K562 (cell line): ENCODE results near the gene NGRN.
"Not testable (repeated sequence)": the region's sequence is repeated elsewhere in the genome, so short reads cannot be mapped to it uniquely, and the experiment has no call there.

Experiments used
- CEBPZ ChIP-seq: fragments of 150-350 bp; IDR thresholded peaks from 2 replicates; pipeline ENCODE4 v1.6.1; 2014; ENCODE audit warnings: low read depth, mild to moderate bottlenecking, low read length, borderline replicate concordance
- CHD1 ChIP-seq: fragments of 200-600 bp; sonication (generic); IDR thresholded peaks from one replicate; pipeline ENCODE4 v1.6.1; 2012; ENCODE audit warnings: mild to moderate bottlenecking, moderate library complexity, low read length, inconsistent platforms
- CTCF ChIP-seq, 3 experiments: IDR thresholded peaks in 2 of 3; conservative IDR thresholded peaks in 1 of 3; 2 replicates each; pipeline ENCODE4 v1.5.1; 2011 to 2012; ENCODE audit warnings: low read length in 3 of 3, mild to moderate bottlenecking in 3 of 3, control low read depth in 2 of 3, improper control_type of control experiment in 1 of 3, inconsistent platforms in 1 of 3, low read depth in 1 of 3, mixed read lengths in 1 of 3, moderate library complexity in 1 of 3; ENCODE audit not compliant: insufficient read depth in 2 of 3
- CTCFL ChIP-seq: IDR thresholded peaks from 2 replicates; pipeline ENCODE4 v1.6.1; 2011; ENCODE audit warnings: borderline replicate concordance, low read depth, mild to moderate bottlenecking, moderate library complexity, low read length; ENCODE audit not compliant: insufficient read depth, poor library complexity, severe bottlenecking
- ELK1 ChIP-seq: sonication (generic); formaldehyde crosslinking; IDR thresholded peaks from 2 replicates; pipeline ENCODE4 v1.8.1; 2022; ENCODE audit warnings: missing genetic modification reagents
- FOSL1 ChIP-seq: fragments of 200-800 bp; sonication (Bioruptor generic); conservative IDR thresholded peaks from 2 replicates; pipeline ENCODE4 v1.6.1; 2016; ENCODE audit warnings: missing genetic modification characterization, missing compliant biosample characterization
- HMG20B ChIP-seq: fragments of 250-450 bp; sonication (Bioruptor Pico); IDR thresholded peaks from 2 replicates; pipeline ENCODE4 v1.5.0; 2021; ENCODE audit warnings: mild to moderate bottlenecking
- JUNB ChIP-seq: fragments of 450-650 bp; formaldehyde crosslinking; conservative IDR thresholded peaks from 2 replicates; pipeline ENCODE4 v1.4.0; 2020; ENCODE audit warnings: mild to moderate bottlenecking
- JUND ChIP-seq, 2 experiments: IDR thresholded peaks; 2 replicates in 1 of 2; 3 replicates in 1 of 2; pipeline ENCODE4 v1.6.1; 2011; ENCODE audit warnings: borderline replicate concordance in 2 of 2, low read depth in 2 of 2, low read length in 2 of 2, improper control_type of control experiment in 1 of 2, missing biosample characterization in 1 of 2, missing genetic modification characterization in 1 of 2, missing genetic modification reagents in 1 of 2
- POLR2AphosphoS5 ChIP-seq: IDR thresholded peaks from 2 replicates; pipeline ENCODE4 v1.6.1; 2011; ENCODE audit warnings: mild to moderate bottlenecking, low read depth, low read length, moderate library complexity; ENCODE audit not compliant: control insufficient read depth, insufficient read depth
- RAD21 ChIP-seq, 2 experiments: fragments of 250-450 bp in 1 of 2; fragments of 450-650 bp in 1 of 2; sonication (Bioruptor Pico) in 1 of 2; formaldehyde crosslinking in 1 of 2; IDR thresholded peaks in 1 of 2; conservative IDR thresholded peaks in 1 of 2; 2 replicates each; pipeline versions ENCODE4 v1.4.0 to v1.8.0; 2020 to 2022; ENCODE audit warnings: mild to moderate bottlenecking in 2 of 2, moderate library complexity in 1 of 2
- TCF7 ChIP-seq: sonication (generic); IDR thresholded peaks from 2 replicates; pipeline ENCODE4 v1.6.1; 2016; ENCODE audit warnings: antibody characterized with exemption, borderline replicate concordance
- ZNF584 ChIP-seq: fragments of 200-800 bp; sonication (Bioruptor generic); IDR thresholded peaks from 2 replicates; pipeline ENCODE4 v1.6.1; 2016; ENCODE audit warnings: low read depth, mild to moderate bottlenecking, missing genetic modification characterization, missing compliant biosample characterization
- ZNF639 ChIP-seq, 2 experiments: fragments of 200-800 bp in 1 of 2; sonication (Bioruptor generic) in 1 of 2; sonication (generic) in 1 of 2; formaldehyde crosslinking in 1 of 2; IDR thresholded peaks in 1 of 2; conservative IDR thresholded peaks in 1 of 2; 2 replicates each; pipeline versions ENCODE4 v1.5.0 to v1.6.1; 2016 to 2020; ENCODE audit warnings: missing compliant biosample characterization in 1 of 2, missing genetic modification characterization in 1 of 2, missing genetic modification reagents in 1 of 2

GRCh38 chr15:90281637-90282036 lies 16.2 kb downstream of the NGRN start:
- TF ChIP-seq CEBPZ; JUND (IDR thresholded peaks at IDR 0.05; ENCODE audit: borderline replicate concordance, low read depth, low read length); JUND (tag; IDR thresholded peaks at IDR 0.05; ENCODE audit: borderline replicate concordance, low read depth, low read length); POLR2AphosphoS5; CHD1; ZNF584; FOSL1 (tag); RAD21 (CRISPR knock-in tag; conservative IDR thresholded peaks at IDR 0.05 in 1 of 2, IDR thresholded peaks at IDR 0.05 in 1 of 2); TCF7; CTCF (IDR thresholded peaks at IDR 0.05 in 2 of 3, conservative IDR thresholded peaks at IDR 0.05 in 1 of 3; ENCODE audit: insufficient read depth in 2 of 3, low read depth in 1 of 3, low read length in 3 of 3); JUNB; ZNF639 (CRISPR knock-in tag; conservative IDR thresholded peaks at IDR 0.05 in 1 of 2, IDR thresholded peaks at IDR 0.05 in 1 of 2); HMG20B (CRISPR knock-in tag); CTCFL; ELK1 (CRISPR knock-in tag): not testable (repeated sequence)
